ENCODE measurements around the gene PRPF19. TPM values are rescaled to one million over a fixed set of nuclear protein-coding genes. Genes with fewer than 3 reads are reported as not detected.

PRPF19 gene
- polyA plus RNA-seq, 1 donor (not counting 4 experiments of a cell fraction or from before 2014, with no cell fraction given): 35.4 TPM

GRCh38 chr11:60945295-60945667 is 38.9 kb upstream of the PRPF19 start:
- Histone ChIP-seq H4K20me1 (ENCODE audit: control insufficient read depth, extremely low read depth, insufficient read depth, low read length) (no peaks in the 10 kb centered on the region), H3K36me3 (ENCODE audit: control insufficient read depth in 2 of 2, extremely low read depth in 1 of 2, insufficient read depth in 2 of 2, low read length in 2 of 2) (no peaks in the 10 kb centered on the region), H3K9ac (ENCODE audit: control insufficient read depth, extremely low read depth, insufficient read depth, low read length) (no peak overlapping the region), H3K4me3 (ENCODE audit: control insufficient read depth in 2 of 3, extremely low read depth in 1 of 3, insufficient read depth in 2 of 3, low read depth in 1 of 3, low read length in 3 of 3) (no peak overlapping the region), H3K27ac (ENCODE audit: control insufficient read depth, insufficient read depth, low read length) (no peak overlapping the region), H3K79me2 (ENCODE audit: control insufficient read depth, insufficient read depth, low read length) (no peaks in the 10 kb centered on the region), H3K9me3 (ENCODE audit: control insufficient read depth, low read depth, low read length) (no peaks in the 10 kb centered on the region), H3K9me1 (ENCODE audit: control insufficient read depth, extremely low read depth, insufficient read depth, low read length) (no peaks in the 10 kb centered on the region), H3K4me2 (ENCODE audit: control insufficient read depth, extremely low read depth, insufficient read depth, low read depth, low read length) (no peak overlapping the region), H3K27me3 (ENCODE audit: control insufficient read depth, extremely low read depth, insufficient read depth, low read length) (no peaks in the 10 kb centered on the region), H3K4me1 (ENCODE audit: control insufficient read depth, extremely low read depth, insufficient read depth, low read length) (peaks cover 18% of the 10 kb centered on the region), H2AFZ (ENCODE audit: control insufficient read depth, low read length) (no peak overlapping the region)
- dilution Hi-C loops (cut with MboI; ENCODE audit: extremely low pct_ligation_motif_present, low sequenced_read_pairs): no loop called here
- TF ChIP-seq EZH2 (IDR thresholded peaks at IDR 0.05; ENCODE audit: low read length) (no peak), CTCF (optimal IDR thresholded peaks at IDR 0.05 in 1 of 3, IDR thresholded peaks at IDR 0.05 in 1 of 3, conservative IDR thresholded peaks at IDR 0.05 in 1 of 3; ENCODE audit: extremely low read depth in 1 of 3, insufficient read depth in 2 of 3, low read length in 3 of 3) (no peak)
- FAIRE-seq: no peak
- DNase-seq (ENCODE audit: low read depth, low spot score): no peak

- Histone ChIP-seq H3K4me3 (ENCODE audit: control insufficient read depth in 2 of 3, extremely low read depth in 1 of 3, insufficient read depth in 2 of 3, low read depth in 1 of 3, low read length in 3 of 3) (no peak overlapping the region), H3K4me2 (ENCODE audit: control insufficient read depth, extremely low read depth, insufficient read depth, low read depth, low read length) (no peak overlapping the region), H3K9ac (ENCODE audit: control insufficient read depth, extremely low read depth, insufficient read depth, low read length) (no peak overlapping the region), H4K20me1 (ENCODE audit: control insufficient read depth, extremely low read depth, insufficient read depth, low read length) (no peaks in the 10 kb centered on the region), H3K79me2 (ENCODE audit: control insufficient read depth, insufficient read depth, low read length) (no peaks in the 10 kb centered on the region), H2AFZ (ENCODE audit: control insufficient read depth, low read length) (no peak overlapping the region), H3K27me3 (ENCODE audit: control insufficient read depth, extremely low read depth, insufficient read depth, low read length) (no peaks in the 10 kb centered on the region), H3K4me1 (ENCODE audit: control insufficient read depth, extremely low read depth, insufficient read depth, low read length) (peaks cover 18% of the 10 kb centered on the region), H3K9me3 (ENCODE audit: control insufficient read depth, low read depth, low read length) (no peaks in the 10 kb centered on the region), H3K36me3 (ENCODE audit: control insufficient read depth in 2 of 2, extremely low read depth in 1 of 2, insufficient read depth in 2 of 2, low read length in 2 of 2) (no peaks in the 10 kb centered on the region), H3K27ac (ENCODE audit: control insufficient read depth, insufficient read depth, low read length) (no peak overlapping the region), H3K9me1 (ENCODE audit: control insufficient read depth, extremely low read depth, insufficient read depth, low read length) (no peaks in the 10 kb centered on the region)
- FAIRE-seq: no peak
- TF ChIP-seq CTCF (optimal IDR thresholded peaks at IDR 0.05 in 1 of 3, IDR thresholded peaks at IDR 0.05 in 1 of 3, conservative IDR thresholded peaks at IDR 0.05 in 1 of 3; ENCODE audit: extremely low read depth in 1 of 3, insufficient read depth in 2 of 3, low read length in 3 of 3): peak; percentile 26 to 32 (median 32)
- no peak for TF ChIP-seq EZH2 (IDR thresholded peaks at IDR 0.05; ENCODE audit: low read length)
- no peak for DNase-seq (ENCODE audit: low read depth, low spot score)
- dilution Hi-C loops (cut with MboI; ENCODE audit: extremely low pct_ligation_motif_present, low sequenced_read_pairs): no loop called here
Observed at GRCh38 chr11:60944490-60945294, 38.3 kb upstream of the PRPF19 start.
